PC-9 (cell line): Measurements from ENCODE around the gene NLGN1. TPM values are rescaled to one million over a fixed set of nuclear protein-coding genes. Genes with fewer than 3 reads are reported as not detected.
A peak's percentile ranks its signal among the peaks of the same experiment; 100 is the strongest.

ENCODE experiments used
- BruUV-seq: library from RNA; stranded (reverse); fragments of 400-500 nt; replicated peaks from 2 replicates; lab custom pipeline; 2021; lab: Mats Ljungman, UMichigan
- CTCF ChIA-PET: fragments of 300-600 bp; sonication (Branson Sonifier 250); formaldehyde crosslinking; loops from one replicate; lab custom pipeline; 2022; ENCODE audit warnings: antibody characterized with exemption; lab: Charles Lee
- POLR2A ChIA-PET: fragments of 300-600 bp; sonication (Branson Sonifier 250); formaldehyde crosslinking; loops from one replicate; lab custom pipeline; 2022; ENCODE audit warnings: antibody characterized with exemption; ENCODE audit not compliant: unreplicated experiment; lab: Charles Lee
- DNase-seq, 2 experiments: peaks; one replicate each; pipeline versions ENCODE4 v3.0.0 to v3.0.0-alpha.2; 2015 to 2022; ENCODE audit warnings: mixed read lengths in 1 of 2
- H2AFZ ChIP-seq: fragments of 200-600 bp; sonication (generic); 2 replicates; pipeline ENCODE4 v1.8.1; 2017; ENCODE audit warnings: antibody characterized with exemption
- H3F3A ChIP-seq: fragments of 200-600 bp; sonication (generic); 2 replicates; pipeline ENCODE4 v1.8.1; 2017; ENCODE audit warnings: antibody characterized with exemption, mild to moderate bottlenecking, low read depth; ENCODE audit not compliant: insufficient read depth
- H3K27ac ChIP-seq: fragments of 200-600 bp; sonication (generic); 2 replicates; pipeline ENCODE4 v1.6.1; 2016; ENCODE audit warnings: mixed run types
- H3K27me3 ChIP-seq: fragments of 200-600 bp; sonication (generic); 2 replicates; pipeline ENCODE4 v1.6.1; 2016; ENCODE audit warnings: low read depth, mixed run types; ENCODE audit not compliant: insufficient read depth
- H3K36me3 ChIP-seq: fragments of 200-600 bp; sonication (generic); 2 replicates; pipeline ENCODE4 v1.6.1; 2016; ENCODE audit warnings: low read depth, mixed run types
- H3K4me1 ChIP-seq: fragments of 200-600 bp; sonication (generic); replicated peaks from 2 replicates; pipeline ENCODE4 v1.6.1; 2016; ENCODE audit warnings: mixed run types; ENCODE audit not compliant: insufficient read depth
- H3K4me2 ChIP-seq: fragments of 200-600 bp; sonication (generic); 2 replicates; pipeline ENCODE4 v1.6.1; 2017; ENCODE audit warnings: mixed run types
- H3K4me3 ChIP-seq: fragments of 200-600 bp; sonication (generic); 2 replicates; pipeline ENCODE4 v1.6.1; 2016; ENCODE audit warnings: mixed run types
- H3K79me2 ChIP-seq: fragments of 200-600 bp; sonication (generic); 2 replicates; pipeline ENCODE4 v1.6.1; 2017; ENCODE audit warnings: low read depth, mixed run types
- H3K9me2 ChIP-seq: fragments of 200-600 bp; sonication (generic); 2 replicates; pipeline ENCODE4 v1.8.1; 2017; ENCODE audit warnings: mild to moderate bottlenecking; ENCODE audit not compliant: insufficient read depth
- H3K9me3 ChIP-seq: fragments of 200-600 bp; sonication (generic); 2 replicates; pipeline ENCODE4 v1.8.1; 2016; ENCODE audit warnings: low read depth; ENCODE audit not compliant: insufficient read depth
- H4K20me1 ChIP-seq: fragments of 200-600 bp; sonication (generic); 2 replicates; pipeline ENCODE4 v1.8.1; 2017; ENCODE audit not compliant: insufficient read depth
- CTCF ChIP-seq: fragments of 200-600 bp; sonication (generic); conservative IDR thresholded peaks from 2 replicates; pipeline ENCODE4 v1.6.1; 2017; ENCODE audit warnings: mixed run types, antibody characterized with exemption, mild to moderate bottlenecking, moderate library complexity
- EZH2 ChIP-seq: fragments of 200-600 bp; sonication (generic); IDR thresholded peaks from 2 replicates; pipeline ENCODE4 v1.8.0; 2017; ENCODE audit warnings: antibody characterized with exemption, low read depth
- intact Hi-C: fragments of 100-400 bp; cut with micrococcal nuclease; formaldehyde crosslinking; loops from one replicate; pipeline ENCODE4 v1.10.0; 2022; ENCODE audit not compliant: unreplicated experiment
- total RNA-seq: library from RNA; stranded (reverse); gene quantifications from 2 replicates; pipeline ENCODE4 v1.2.3, GENCODE V29; 2021

NLGN1 gene
- total RNA-seq, 1 experiment from 2014 or later, result 1.4 TPM

DNA sequence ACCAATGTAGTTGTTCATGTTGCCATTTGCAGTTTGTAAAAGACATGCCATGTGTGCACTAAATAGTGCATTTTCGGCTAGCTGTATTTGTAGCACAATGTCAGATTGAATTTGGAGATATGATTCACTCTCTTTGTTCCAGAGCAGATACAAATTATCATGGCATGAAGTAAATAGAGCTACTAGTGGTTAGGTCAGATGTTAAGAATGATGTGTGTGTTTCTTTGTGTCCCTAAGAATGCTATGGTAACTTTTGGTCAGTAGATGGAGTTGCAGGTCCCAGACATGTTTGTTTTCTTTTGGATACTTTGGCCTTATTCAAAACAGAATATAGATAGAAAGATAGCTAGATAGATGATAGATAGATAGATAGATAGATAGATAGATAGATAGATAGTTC is 595.8 kb downstream of the NLGN1 start:
- intact Hi-C loops, result no loop called here
- TF ChIP-seq CTCF, result peak; percentile 58
- TF ChIP-seq EZH2, result no peak
- no peaks in the 10 kb centered on the region for H3K9me2 ChIP-seq
- H3K27me3 ChIP-seq, result no peaks in the 10 kb centered on the region
- H3K27ac ChIP-seq, result no peak overlapping the region
- no peaks in the 10 kb centered on the region for H3K4me1 ChIP-seq
- DNase-seq, result no peak
- no peak overlapping the region for H3K4me2 ChIP-seq
- no peaks in the 10 kb centered on the region for H3K36me3 ChIP-seq
- H3F3A ChIP-seq, result no peaks in the 10 kb centered on the region
- BruUV-seq, result no TSS peak
- no peak overlapping the region for H2AFZ ChIP-seq
- H3K79me2 ChIP-seq, result no peaks in the 10 kb centered on the region
- CTCF ChIA-PET, result no interaction called here
- no peaks in the 10 kb centered on the region for H3K9me3 ChIP-seq
- no peak overlapping the region for H3K4me3 ChIP-seq
- H4K20me1 ChIP-seq, result no peaks in the 10 kb centered on the region
- POLR2A ChIA-PET, result no interaction called here

DNA sequence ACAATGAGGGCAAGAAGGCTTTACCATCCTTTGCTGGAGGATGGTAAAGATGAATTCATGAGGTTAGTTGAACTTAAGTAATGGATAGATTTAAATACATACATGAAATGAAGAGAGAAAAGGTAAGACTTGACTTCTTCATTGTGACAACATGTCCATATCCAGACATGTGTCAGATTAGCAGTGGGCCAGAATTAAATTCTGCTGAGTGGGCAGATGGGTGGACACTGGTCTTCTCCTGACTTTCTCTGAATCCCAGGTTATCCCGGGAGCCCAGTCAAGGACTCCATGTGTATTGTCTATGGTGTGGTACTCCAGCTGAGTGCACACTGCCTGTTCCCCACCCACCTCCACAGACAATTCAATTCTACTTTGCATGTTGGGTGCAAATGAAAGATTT is 603.1 kb downstream of the NLGN1 start:
- Histone ChIP-seq H3K27me3 (no peaks in the 10 kb centered on the region), H3F3A (no peaks in the 10 kb centered on the region)
- TF ChIP-seq EZH2 (no peak), CTCF (no peak)

DNA sequence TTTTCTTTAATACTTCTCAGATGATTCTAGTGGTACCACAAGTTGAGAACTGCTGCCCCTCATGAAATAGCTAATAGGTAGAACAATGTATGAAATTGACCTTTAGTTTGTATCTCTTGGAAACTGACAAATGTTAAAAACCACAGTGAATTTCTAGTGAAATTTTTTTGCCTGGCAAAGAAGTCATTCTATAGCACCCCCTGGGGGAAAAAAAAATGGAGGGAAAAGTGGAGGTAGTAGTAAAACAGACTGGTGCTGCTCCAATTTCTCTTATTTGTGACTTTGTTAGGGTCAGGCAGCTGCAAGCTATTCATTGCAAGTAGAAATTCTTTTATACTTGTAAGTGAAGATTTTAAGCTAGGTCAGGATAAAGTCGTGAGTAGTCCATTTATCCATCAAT is 605.0 kb downstream of the NLGN1 start:
- ChIA-PET POLR2A (interaction anchor here (0.7 kb wide), 1 partner anchor 760 kb away, joined by 5 read pairs; no protein-coding TSS in a partner anchor), CTCF (interaction anchor here (0.5 kb wide), 1 partner anchor 69 kb away, joined by 10 read pairs; no protein-coding TSS in a partner anchor)

More for the DNA sequence above, 603.1 kb downstream of the NLGN1 start:
- Histone ChIP-seq H3K27ac (no peak overlapping the region), H3K4me3 (no peak overlapping the region), H3K36me3 (no peaks in the 10 kb centered on the region), H3K9me2 (no peaks in the 10 kb centered on the region), H3K79me2 (no peaks in the 10 kb centered on the region), H3K9me3 (no peaks in the 10 kb centered on the region), H4K20me1 (no peaks in the 10 kb centered on the region; the same call in 1 of the 2 replicates), H3K4me2 (no peak overlapping the region), H2AFZ (no peak overlapping the region), H3K4me1 (no peaks in the 10 kb centered on the region)
- DNase-seq, result no peak
- intact Hi-C loops, result loop anchor here (5.0 kb wide), 1 partner anchor 418 kb away; no protein-coding TSS in a partner anchor
- POLR2A ChIA-PET, result no interaction called here
- CTCF ChIA-PET, result interaction anchor here (0.6 kb wide), 1 partner anchor 965 kb away, joined by 3 read pairs; no protein-coding TSS in a partner anchor
- no TSS peak for BruUV-seq

More for the DNA sequence above, 605.0 kb downstream of the NLGN1 start:
- H3K9me3 ChIP-seq, result no peaks in the 10 kb centered on the region
- no peak overlapping the region for H3K4me3 ChIP-seq
- intact Hi-C loops, result loop anchor here (5.0 kb wide), 1 partner anchor 420 kb away; no protein-coding TSS in a partner anchor
- no peak for TF ChIP-seq EZH2
- TF ChIP-seq CTCF, result peak; percentile 39; the same call in 1 of the 2 replicates
- H3K27ac ChIP-seq, result no peak overlapping the region
- no TSS peak for BruUV-seq
- no peaks in the 10 kb centered on the region for H3K27me3 ChIP-seq
- H3K79me2 ChIP-seq, result no peaks in the 10 kb centered on the region
- H3K4me1 ChIP-seq, result no peaks in the 10 kb centered on the region
- H2AFZ ChIP-seq, result no peak overlapping the region
- no peaks in the 10 kb centered on the region; the same call in 1 of the 2 replicates for H4K20me1 ChIP-seq
- no peak for DNase-seq
- no peaks in the 10 kb centered on the region for H3K9me2 ChIP-seq
- H3K4me2 ChIP-seq, result no peak overlapping the region
- no peaks in the 10 kb centered on the region for H3F3A ChIP-seq
- H3K36me3 ChIP-seq, result no peaks in the 10 kb centered on the region
